ENCODE data around the gene RNF121.

Gene RNF121

DNA sequence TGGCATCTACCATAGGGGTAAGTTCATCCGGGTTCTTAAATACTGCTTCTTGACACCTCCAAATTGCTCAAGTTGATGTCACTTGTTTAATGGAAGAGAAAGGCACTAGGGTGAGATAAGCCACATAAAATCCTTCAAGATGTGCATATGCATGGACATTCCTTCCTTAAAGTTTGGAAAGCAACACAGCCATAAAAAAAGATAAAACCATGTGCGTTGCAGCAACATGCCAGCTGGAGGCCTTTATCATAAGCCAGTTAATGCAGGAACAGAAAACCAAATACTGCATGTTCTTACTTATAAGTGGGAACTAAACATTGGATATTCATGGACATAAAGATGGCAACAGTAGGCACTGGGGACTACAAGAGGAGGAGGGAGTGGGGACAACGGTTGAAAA, 61.9 kb downstream of the RNF121 start:
- no peak for DNase-seq (ENCODE audit: low spot score)

DNA sequence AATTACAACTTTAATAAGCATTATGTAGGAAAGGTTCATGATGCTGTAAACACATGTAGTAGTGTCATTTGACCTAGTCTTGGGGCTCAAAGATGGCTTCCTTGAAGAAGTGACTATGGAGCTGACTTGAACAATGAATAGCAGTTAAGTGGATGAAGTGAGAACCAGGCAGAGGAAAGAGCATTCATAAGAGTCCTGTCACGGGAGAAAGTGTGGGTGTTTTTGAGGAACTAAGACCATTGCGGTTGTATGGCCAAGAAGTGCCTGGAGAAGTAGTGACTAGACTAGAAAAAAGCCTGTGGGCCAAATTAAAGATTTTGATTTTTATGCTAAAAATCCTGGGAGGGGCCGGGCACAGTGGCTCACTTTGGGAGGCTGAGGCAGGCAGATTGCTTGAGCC, 62.6 kb downstream of the RNF121 start:
- DNase-seq (ENCODE audit: low spot score) = no peak

DNA sequence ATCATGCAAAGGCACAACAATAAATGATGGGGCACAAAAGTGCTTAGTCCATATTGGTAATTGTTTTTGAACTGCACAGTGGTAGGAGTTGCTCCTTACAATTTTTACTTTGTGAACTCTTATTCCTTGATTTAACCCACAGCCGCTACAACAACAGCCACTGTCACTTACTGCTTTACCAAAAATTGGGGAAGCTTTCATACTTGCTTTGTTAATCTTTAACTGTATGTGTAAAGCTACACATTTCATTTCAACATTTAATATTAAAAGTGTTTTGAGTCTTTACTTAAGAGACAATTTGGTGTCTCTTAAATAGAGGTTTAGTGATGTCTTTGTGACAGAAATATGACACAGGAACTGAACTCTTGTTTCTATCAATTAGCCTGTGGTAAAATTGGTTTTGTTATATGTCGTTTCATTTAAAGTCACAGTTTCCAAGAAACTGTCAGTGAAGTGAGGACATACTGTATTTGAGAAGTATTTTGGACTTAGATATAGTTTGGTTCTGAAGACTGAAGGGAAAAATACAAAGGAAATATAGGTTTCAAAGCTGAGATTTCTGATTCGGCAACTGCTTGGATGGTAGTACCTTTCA, 63.4 kb downstream of the RNF121 start:
- DNase-seq (ENCODE audit: low spot score) = no peak

GRCh38 chr11:71994786-71995185, 65.9 kb downstream of the RNF121 start:
- no peak for DNase-seq (ENCODE audit: low spot score)

GRCh38 chr11:71995726-71996291, 67.0 kb downstream of the RNF121 start:
- no peak for DNase-seq (ENCODE audit: low spot score)

- DNase-seq (ENCODE audit: low spot score) = no peak
Observed at GRCh38 chr11:71996517-71996916, 67.7 kb downstream of the RNF121 start.

DNA sequence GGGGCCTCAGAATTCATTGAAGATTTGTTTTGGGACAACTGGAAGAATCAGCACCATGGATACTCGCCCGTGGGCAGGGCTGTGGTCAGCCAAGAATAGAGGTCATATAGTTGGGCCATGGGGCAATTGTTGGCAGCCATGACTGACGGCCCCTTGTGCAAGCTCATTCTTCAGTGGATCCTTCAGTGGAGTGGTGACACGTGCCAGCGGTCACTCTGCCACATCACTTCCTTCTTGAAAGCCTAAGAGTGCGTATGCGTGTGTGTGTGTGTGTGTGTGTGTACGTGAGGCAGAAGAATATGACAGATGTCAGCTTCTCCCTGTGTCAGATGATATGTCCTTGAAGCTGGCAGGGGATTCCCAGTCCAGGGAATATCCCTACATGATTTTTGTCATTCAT, 68.1 kb downstream of the RNF121 start:
- DNase-seq (ENCODE audit: low spot score) = no peak

GRCh38 chr11:71997594-71997993, 68.7 kb downstream of the RNF121 start:
- no peak for DNase-seq (ENCODE audit: low spot score)

- no peak for DNase-seq (ENCODE audit: low spot score)
Observed at GRCh38 chr11:71998061-71998460, 69.2 kb downstream of the RNF121 start.

GRCh38 chr11:71998649-71999310, 69.9 kb downstream of the RNF121 start, which contains the start of gene IL18BP:
Gene IL18BP, plus strand, starts transcription at chr11:71998909. Its CDS starts 1,076 bp downstream, at chr11:71999985.
- no peak for DNase-seq (ENCODE audit: low spot score)

DNA sequence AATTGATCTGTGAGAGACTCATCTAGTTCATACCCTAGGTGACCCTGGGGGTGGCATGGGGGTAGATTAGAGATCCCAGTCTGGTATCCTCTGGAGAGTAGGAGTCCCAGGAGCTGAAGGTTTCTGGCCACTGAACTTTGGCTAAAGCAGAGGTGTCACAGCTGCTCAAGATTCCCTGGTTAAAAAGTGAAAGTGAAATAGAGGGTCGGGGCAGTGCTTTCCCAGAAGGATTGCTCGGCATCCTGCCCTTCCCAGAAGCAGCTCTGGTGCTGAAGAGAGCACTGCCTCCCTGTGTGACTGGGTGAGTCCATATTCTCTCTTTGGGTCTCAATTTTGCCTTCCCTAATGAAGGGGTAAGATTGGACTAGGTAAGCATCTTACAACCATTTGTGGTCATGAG, 70.5 kb downstream of the RNF121 start:
- DNase-seq (ENCODE audit: low spot score) = peak; percentile 68

GRCh38 chr11:71999798-72000197, 71.0 kb downstream of the RNF121 start:
- no peak for DNase-seq (ENCODE audit: low spot score)

DNA sequence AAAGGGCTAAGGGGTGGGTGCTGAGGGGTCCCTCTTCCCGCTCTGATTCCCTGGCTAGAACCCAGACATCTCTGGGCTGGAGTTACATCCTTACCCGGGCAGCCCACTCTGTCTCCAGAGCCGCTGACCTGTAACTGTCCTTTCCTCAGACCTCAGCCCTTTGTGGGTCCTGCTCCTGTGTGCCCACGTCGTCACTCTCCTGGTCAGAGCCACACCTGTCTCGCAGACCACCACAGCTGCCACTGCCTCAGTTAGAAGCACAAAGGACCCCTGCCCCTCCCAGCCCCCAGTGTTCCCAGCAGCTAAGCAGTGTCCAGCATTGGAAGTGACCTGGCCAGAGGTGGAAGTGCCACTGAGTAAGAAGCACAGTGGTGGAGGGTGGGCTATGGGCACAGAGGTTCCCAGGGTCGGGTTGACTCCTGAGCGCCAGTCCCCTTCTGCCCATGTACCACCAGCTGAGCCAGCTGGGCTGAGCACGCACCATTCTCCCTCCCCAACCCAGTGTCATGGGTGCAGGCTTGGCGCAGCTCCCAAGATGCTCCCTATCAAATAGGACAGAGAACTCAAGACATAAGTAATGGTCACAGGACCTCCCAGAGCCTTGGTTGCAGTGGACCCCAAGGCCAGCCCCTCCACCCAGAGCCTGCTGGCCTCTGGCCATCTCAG, 71.5 kb downstream of the RNF121 start:
- DNase-seq (ENCODE audit: low spot score) = no peak

- no peak for DNase-seq (ENCODE audit: low spot score)
Observed at GRCh38 chr11:72001285-72001684, 72.4 kb downstream of the RNF121 start.

DNA sequence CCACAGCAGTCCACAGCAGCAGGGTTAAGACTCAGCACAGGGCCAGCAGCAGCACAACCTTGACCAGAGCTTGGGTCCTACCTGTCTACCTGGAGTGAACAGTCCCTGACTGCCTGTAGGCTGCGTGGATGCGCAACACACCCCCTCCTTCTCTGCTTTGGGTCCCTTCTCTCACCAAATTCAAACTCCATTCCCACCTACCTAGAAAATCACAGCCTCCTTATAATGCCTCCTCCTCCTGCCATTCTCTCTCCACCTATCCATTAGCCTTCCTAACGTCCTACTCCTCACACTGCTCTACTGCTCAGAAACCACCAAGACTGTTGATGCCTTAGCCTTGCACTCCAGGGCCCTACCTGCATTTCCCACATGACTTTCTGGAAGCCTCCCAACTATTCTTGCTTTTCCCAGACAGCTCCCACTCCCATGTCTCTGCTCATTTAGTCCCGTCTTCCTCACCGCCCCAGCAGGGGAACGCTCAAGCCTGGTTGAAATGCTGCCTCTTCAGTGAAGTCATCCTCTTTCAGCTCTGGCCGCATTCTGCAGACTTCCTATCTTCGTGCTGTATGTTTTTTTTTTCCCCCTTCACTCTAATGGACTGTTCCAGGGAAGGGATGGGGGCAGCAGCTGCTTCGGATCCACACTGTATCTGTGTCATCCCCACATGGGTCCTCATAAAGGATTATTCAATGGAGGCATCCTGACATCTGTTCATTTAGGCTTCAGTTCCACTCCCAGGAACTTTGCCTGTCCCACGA, 73.2 kb downstream of the RNF121 start:
- DNase-seq (ENCODE audit: low spot score) = no peak

GRCh38 chr11:72002841-72003775, 74.3 kb downstream of the RNF121 start:
- DNase-seq (ENCODE audit: low spot score) = no peak

DNA sequence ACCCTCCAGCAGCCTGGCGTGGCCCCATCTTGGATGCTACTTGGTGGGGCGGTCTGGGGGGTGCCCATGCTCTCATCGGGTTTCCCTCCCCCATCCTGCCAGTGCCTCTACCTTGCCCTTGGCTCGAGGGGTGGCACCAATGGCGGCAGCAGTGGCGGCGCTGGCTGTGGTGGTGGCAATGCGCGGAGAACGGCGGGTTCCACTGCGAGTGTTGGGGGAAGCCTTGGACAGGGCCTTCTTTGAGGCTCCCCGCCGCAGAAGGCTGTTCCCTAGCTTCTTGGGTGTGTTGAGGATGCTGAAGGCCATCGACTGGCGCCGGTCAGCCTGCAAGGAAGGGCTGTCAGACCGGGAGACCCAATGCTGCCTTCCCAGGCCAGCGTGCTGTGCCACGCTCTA, 74.9 kb downstream of the RNF121 start:
- DNase-seq (ENCODE audit: low spot score) = no peak

DNA sequence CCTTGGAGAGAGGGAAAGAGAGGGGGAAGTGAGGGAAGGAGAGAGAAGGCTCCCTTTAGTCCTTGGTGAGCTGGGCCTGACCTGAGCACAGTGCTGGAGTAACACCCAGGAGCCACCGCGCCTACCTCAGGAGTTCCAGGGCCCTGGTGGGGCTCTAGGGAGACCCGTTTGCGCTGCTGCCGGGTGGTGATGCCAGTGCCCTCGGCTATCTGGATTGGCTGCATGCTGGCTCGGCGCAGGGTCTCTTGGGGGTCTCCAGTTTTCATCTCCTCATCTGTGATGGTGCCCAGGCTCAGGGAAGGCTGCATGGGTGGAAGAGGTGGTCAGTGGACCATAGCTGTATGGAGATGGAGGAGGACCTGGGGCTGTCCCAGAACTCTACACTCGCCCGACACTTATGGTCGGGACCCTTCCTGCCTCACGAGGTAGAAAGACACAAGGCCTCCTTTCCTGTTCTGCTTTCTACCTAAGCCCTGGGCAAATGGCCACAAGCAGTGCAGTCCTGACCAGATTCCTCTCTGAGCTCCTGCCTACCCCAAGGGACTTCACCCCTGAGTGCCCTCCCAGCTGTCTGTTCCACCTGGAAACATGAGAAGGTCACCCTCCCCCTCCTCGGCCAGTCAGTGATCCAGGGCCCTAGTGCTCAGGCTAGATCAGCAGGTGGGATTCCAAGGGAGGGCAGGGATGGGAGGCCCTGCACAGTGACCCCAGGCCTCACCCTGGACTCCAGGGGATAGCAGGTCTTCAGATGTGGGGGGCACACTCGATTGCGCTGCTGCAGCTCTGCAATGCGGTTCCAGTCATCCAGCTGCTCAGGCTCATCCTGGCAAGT, 75.9 kb downstream of the RNF121 start:
- DNase-seq (ENCODE audit: low spot score) = no peak

GRCh38 chr11:72005347-72006260, 76.8 kb downstream of the RNF121 start:
- no peak for DNase-seq (ENCODE audit: low spot score)

Measured in AG08396 (cell line).